ENCODE results near the gene ZNF784. TPM values are rescaled to one million over a fixed set of nuclear protein-coding genes. Genes with fewer than 3 reads are reported as not detected.

Gene ZNF784
- total RNA-seq, 1 donor from 2014 or later: 3.0 TPM

- H3K4me1 Mint-ChIP-seq (ENCODE audit: low read depth): peaks cover 26% of the 10 kb centered on the region
- DNase-seq (ENCODE audit: low spot score): peak; percentile 95
- no peaks in the 10 kb centered on the region for H3K27me3 Mint-ChIP-seq (ENCODE audit: insufficient read depth)
- H3K9me3 Mint-ChIP-seq: no peaks in the 10 kb centered on the region
- peak within 1 kb of the TSS; percentile 93 for H3K4me3 Mint-ChIP-seq
- H3K36me3 Mint-ChIP-seq (ENCODE audit: low read depth): peaks cover 34% of the 10 kb centered on the region
- peak within 1 kb of the TSS; percentile 98 for H3K27ac Mint-ChIP-seq
- intact Hi-C loops (cut with micrococcal nuclease): loop anchor here (1.0 to 5.0 kb wide), 15 partner anchors 12 to 1732 kb away; partner anchors contain the start of genes HSPBP1, ISOC2, KMT5C and MYADM
Observed at GRCh38 chr19:55599468-55599841, 24.9 kb downstream of the ZNF784 start, which contains the start of gene FIZ1. FIZ1 (minus strand) TSS chr19:55599517; CDS start chr19:55597865, 1,652 bp downstream.

GRCh38 chr19:55598719-55599467 lies 25.5 kb downstream of the ZNF784 start:
- H3K9me3 Mint-ChIP-seq: no peaks in the 10 kb centered on the region
- peak overlapping the region; percentile 98 for H3K27ac Mint-ChIP-seq
- H3K4me3 Mint-ChIP-seq: peak overlapping the region; percentile 93
- peaks cover 34% of the 10 kb centered on the region for H3K36me3 Mint-ChIP-seq (ENCODE audit: low read depth)
- H3K27me3 Mint-ChIP-seq (ENCODE audit: insufficient read depth): no peaks in the 10 kb centered on the region
- intact Hi-C loops (cut with micrococcal nuclease): loop anchor here (1.0 to 5.0 kb wide), 15 partner anchors 12 to 1732 kb away; partner anchors contain the start of genes HSPBP1, ISOC2, KMT5C and MYADM
- H3K4me1 Mint-ChIP-seq (ENCODE audit: low read depth): peaks cover 24% of the 10 kb centered on the region
- peak; percentile 94 for DNase-seq (ENCODE audit: low spot score)

- DNase-seq (ENCODE audit: low spot score): no peak
- no peaks in the 10 kb centered on the region for H3K27me3 Mint-ChIP-seq (ENCODE audit: insufficient read depth)
- peaks cover 17% of the 10 kb centered on the region for H3K4me1 Mint-ChIP-seq (ENCODE audit: low read depth)
- no peaks in the 10 kb centered on the region for H3K9me3 Mint-ChIP-seq
- intact Hi-C loops (cut with micrococcal nuclease): loop anchor here (5.0 kb wide), 1 partner anchor 1731 kb away; the partner anchor contains the start of gene MYADM
- peak overlapping the region; percentile 5 for H3K27ac Mint-ChIP-seq
- H3K36me3 Mint-ChIP-seq (ENCODE audit: low read depth): peaks cover 29% of the 10 kb centered on the region
- no peak overlapping the region for H3K4me3 Mint-ChIP-seq
Observed at GRCh38 chr19:55598034-55598433, 26.3 kb downstream of the ZNF784 start.

GRCh38 chr19:55597501-55597921 lies 26.9 kb downstream of the ZNF784 start:
- Mint-ChIP-seq H3K27me3 (ENCODE audit: insufficient read depth) (no peaks in the 10 kb centered on the region), H3K4me3 (no peak overlapping the region), H3K9me3 (no peaks in the 10 kb centered on the region), H3K36me3 (ENCODE audit: low read depth) (peaks cover 29% of the 10 kb centered on the region), H3K4me1 (ENCODE audit: low read depth) (peaks cover 17% of the 10 kb centered on the region), H3K27ac (no peak overlapping the region)
- intact Hi-C loops (cut with micrococcal nuclease): loop anchor here (5.0 kb wide), 1 partner anchor 1730 kb away; the partner anchor contains the start of gene MYADM
- DNase-seq (ENCODE audit: low spot score): no peak

DNA sequence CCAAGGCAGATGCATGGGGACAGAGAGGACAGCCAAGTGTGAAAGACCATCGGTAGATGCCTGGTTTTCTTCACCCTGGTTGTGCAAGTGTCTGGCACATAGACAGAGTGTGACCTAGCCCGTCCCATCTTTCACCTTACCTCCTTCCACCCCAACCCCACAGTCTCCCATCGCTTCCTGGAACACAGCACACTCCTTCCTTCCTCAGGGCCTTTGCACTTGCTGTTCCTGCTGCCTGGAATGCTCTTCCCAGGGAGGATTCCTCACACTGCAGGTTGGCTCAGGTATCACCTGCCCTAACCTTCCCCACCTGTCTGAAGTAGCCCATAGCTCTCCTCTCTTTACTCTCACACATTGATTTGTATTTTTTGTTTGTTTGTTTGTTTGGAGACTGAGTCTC lies 28.1 kb downstream of the ZNF784 start:
- Mint-ChIP-seq H3K27ac (peak overlapping the region; percentile 38), H3K36me3 (ENCODE audit: low read depth) (peaks cover 33% of the 10 kb centered on the region), H3K4me1 (ENCODE audit: low read depth) (peaks cover 11% of the 10 kb centered on the region), H3K9me3 (no peaks in the 10 kb centered on the region), H3K4me3 (no peak overlapping the region), H3K27me3 (ENCODE audit: insufficient read depth) (no peaks in the 10 kb centered on the region)
- intact Hi-C loops (cut with micrococcal nuclease): loop anchor here (5.0 kb wide), 1 partner anchor 1729 kb away; the partner anchor contains the start of gene MYADM
- DNase-seq (ENCODE audit: low spot score): no peak

GRCh38 chr19:55594996-55595545 lies 29.3 kb downstream of the ZNF784 start:
- peaks cover 35% of the 10 kb centered on the region for H3K36me3 Mint-ChIP-seq (ENCODE audit: low read depth)
- H3K27ac Mint-ChIP-seq: no peak overlapping the region
- no peak overlapping the region for H3K4me3 Mint-ChIP-seq
- no peaks in the 10 kb centered on the region for H3K9me3 Mint-ChIP-seq
- peaks cover 7% of the 10 kb centered on the region for H3K4me1 Mint-ChIP-seq (ENCODE audit: low read depth)
- DNase-seq (ENCODE audit: low spot score): no peak
- intact Hi-C loops (cut with micrococcal nuclease): loop anchor here (5.0 kb wide), 1 partner anchor 1728 kb away; the partner anchor contains the start of gene MYADM
- H3K27me3 Mint-ChIP-seq (ENCODE audit: insufficient read depth): no peaks in the 10 kb centered on the region

GRCh38 chr19:55593096-55593772 lies 31.1 kb downstream of the ZNF784 start:
- no peak for DNase-seq (ENCODE audit: low spot score)
- Mint-ChIP-seq H3K4me1 (ENCODE audit: low read depth) (no peaks in the 10 kb centered on the region), H3K36me3 (ENCODE audit: low read depth) (peaks cover 31% of the 10 kb centered on the region), H3K4me3 (no peak overlapping the region), H3K27me3 (ENCODE audit: insufficient read depth) (no peaks in the 10 kb centered on the region), H3K9me3 (no peaks in the 10 kb centered on the region), H3K27ac (no peak overlapping the region)
- intact Hi-C loops (cut with micrococcal nuclease): no loop called here

GRCh38 chr19:55592391-55593090 lies 31.8 kb downstream of the ZNF784 start:
- intact Hi-C loops (cut with micrococcal nuclease): no loop called here
- Mint-ChIP-seq H3K36me3 (ENCODE audit: low read depth) (peaks cover 31% of the 10 kb centered on the region), H3K9me3 (no peaks in the 10 kb centered on the region), H3K27me3 (ENCODE audit: insufficient read depth) (no peaks in the 10 kb centered on the region), H3K4me1 (ENCODE audit: low read depth) (peaks cover under 1% of the 10 kb centered on the region), H3K4me3 (no peak overlapping the region), H3K27ac (no peak overlapping the region)
- no peak for DNase-seq (ENCODE audit: low spot score)

- Mint-ChIP-seq H3K36me3 (ENCODE audit: low read depth) (peaks cover 26% of the 10 kb centered on the region), H3K4me3 (no peak overlapping the region), H3K27me3 (ENCODE audit: insufficient read depth) (peaks cover 5% of the 10 kb centered on the region), H3K4me1 (ENCODE audit: low read depth) (peaks cover 7% of the 10 kb centered on the region), H3K9me3 (no peaks in the 10 kb centered on the region), H3K27ac (no peak overlapping the region)
- intact Hi-C loops (cut with micrococcal nuclease): no loop called here
- no peak for DNase-seq (ENCODE audit: low spot score)
Observed at GRCh38 chr19:55591555-55591954, 32.8 kb downstream of the ZNF784 start.

- Mint-ChIP-seq H3K27ac (no peak overlapping the region), H3K36me3 (ENCODE audit: low read depth) (peaks cover 17% of the 10 kb centered on the region), H3K27me3 (ENCODE audit: insufficient read depth) (peaks cover 10% of the 10 kb centered on the region), H3K4me1 (ENCODE audit: low read depth) (peaks cover 12% of the 10 kb centered on the region), H3K4me3 (no peak overlapping the region), H3K9me3 (no peaks in the 10 kb centered on the region)
- DNase-seq (ENCODE audit: low spot score): no peak
- intact Hi-C loops (cut with micrococcal nuclease): no loop called here
Observed at GRCh38 chr19:55590617-55591016, 33.7 kb downstream of the ZNF784 start.

- DNase-seq (ENCODE audit: low spot score): no peak
- H3K36me3 Mint-ChIP-seq (ENCODE audit: low read depth): peaks cover 12% of the 10 kb centered on the region
- no peak overlapping the region for H3K27ac Mint-ChIP-seq
Observed at GRCh38 chr19:55590109-55590508, 34.3 kb downstream of the ZNF784 start.

DNA sequence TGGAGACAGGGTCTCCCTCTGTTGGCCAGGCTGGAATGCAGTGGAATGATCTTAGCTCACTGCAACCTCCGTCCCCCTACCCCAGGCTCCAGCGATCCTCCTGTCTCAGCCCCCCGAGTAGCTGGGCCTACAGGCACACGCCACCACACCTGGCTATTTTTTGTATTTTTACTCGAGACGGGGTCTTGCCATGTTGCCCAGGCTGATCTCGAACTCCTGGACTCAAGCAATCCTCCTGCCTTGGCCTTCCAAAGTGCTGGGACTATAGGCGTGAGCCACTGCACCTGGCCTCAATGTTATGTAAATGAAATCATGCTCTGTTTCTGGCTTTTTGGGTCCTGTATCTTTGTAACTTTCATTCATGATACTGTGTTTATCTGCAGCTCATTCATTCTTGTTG lies 35.6 kb downstream of the ZNF784 start:
- no peak overlapping the region for H3K27ac Mint-ChIP-seq
- H3K36me3 Mint-ChIP-seq (ENCODE audit: low read depth): peaks cover 6% of the 10 kb centered on the region
- no peak overlapping the region for H3K4me3 Mint-ChIP-seq
- peaks cover 18% of the 10 kb centered on the region for H3K4me1 Mint-ChIP-seq (ENCODE audit: low read depth)
- intact Hi-C loops (cut with micrococcal nuclease): no loop called here
- DNase-seq (ENCODE audit: low spot score): no peak
- peaks cover 22% of the 10 kb centered on the region for H3K27me3 Mint-ChIP-seq (ENCODE audit: insufficient read depth)
- no peaks in the 10 kb centered on the region for H3K9me3 Mint-ChIP-seq

More at GRCh38 chr19:55590109-55590508, 34.3 kb downstream of the ZNF784 start:
- Mint-ChIP-seq H3K4me1 (ENCODE audit: low read depth) (peaks cover 17% of the 10 kb centered on the region), H3K27me3 (ENCODE audit: insufficient read depth) (peaks cover 15% of the 10 kb centered on the region), H3K4me3 (no peak overlapping the region), H3K9me3 (no peaks in the 10 kb centered on the region)
- intact Hi-C loops (cut with micrococcal nuclease): no loop called here

All from activated T-helper 1 cell treated with anti-CD3 and anti-CD28 coated beads, Interleukin-12 subunit alpha, Interleukin-12 subunit beta, Interleukin-2, Interleukin-4 antibody, amounts not matched to agents 30 ng/mL and 10 ng/mL and 1 ng/mL, durations not matched to agents 14 hours and 24 hours and 36 hours (primary cell).